ENCODE data around the gene MUC5AC.

Gene MUC5AC

DNA sequence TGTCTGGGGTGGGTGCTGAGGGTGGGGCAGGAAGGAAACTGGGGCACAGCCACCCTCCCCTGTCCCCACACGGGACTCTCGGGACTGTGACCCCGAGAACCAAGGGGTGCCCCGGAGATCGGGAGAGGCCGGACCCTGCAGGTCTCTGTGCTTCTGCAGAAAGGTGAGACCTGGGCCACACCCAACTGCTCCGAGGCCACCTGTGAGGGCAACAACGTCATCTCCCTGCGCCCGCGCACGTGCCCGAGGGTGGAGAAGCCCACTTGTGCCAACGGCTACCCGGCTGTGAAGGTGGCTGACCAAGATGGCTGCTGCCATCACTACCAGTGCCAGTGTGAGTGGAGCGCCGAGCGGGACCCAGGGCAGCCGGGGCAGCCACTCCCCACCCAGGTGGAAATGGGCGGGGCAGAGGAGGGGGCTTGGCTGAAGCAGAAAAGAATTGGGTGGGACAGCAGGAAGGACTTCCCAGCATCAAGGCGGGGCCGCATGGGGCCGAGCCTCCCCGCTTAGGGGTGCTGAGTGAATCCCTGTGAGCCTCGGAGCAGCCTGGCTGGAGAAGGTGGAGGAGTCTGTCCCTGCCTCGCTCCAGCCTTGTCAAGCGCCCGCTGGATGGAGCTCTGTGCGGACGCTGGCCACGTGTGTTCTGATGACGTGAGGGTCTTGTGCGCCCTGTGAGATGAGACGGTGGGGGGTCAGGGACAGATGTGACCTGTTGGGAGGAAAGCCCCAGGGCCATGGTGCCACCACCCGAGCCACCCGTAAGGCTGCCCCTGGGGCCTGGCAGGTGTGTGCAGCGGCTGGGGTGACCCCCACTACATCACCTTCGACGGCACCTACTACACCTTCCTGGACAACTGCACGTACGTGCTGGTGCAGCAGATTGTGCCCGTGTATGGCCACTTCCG, 35.8 kb downstream of the MUC5AC start:
- ChIA-PET POLR2A (no interaction called here), CTCF (no interaction called here)
- DNase-seq (ENCODE audit: extremely low spot score) = no peak
- TF ChIP-seq L3MBTL2 (conservative IDR thresholded peaks at IDR 0.05) = no peak
- no peak for TF ChIP-seq FOXK2 (IDR thresholded peaks at IDR 0.05)
- no peak for TF ChIP-seq CTBP1 (IDR thresholded peaks at IDR 0.05; ENCODE audit: borderline replicate concordance)
- TF ChIP-seq ELF4 (IDR thresholded peaks at IDR 0.05) = no peak
- no peak for TF ChIP-seq SUZ12 (IDR thresholded peaks at IDR 0.05)
- no peak for TF ChIP-seq LEF1 (IDR thresholded peaks at IDR 0.05; ENCODE audit: borderline replicate concordance)
- no peak for TF ChIP-seq BHLHE40 (IDR thresholded peaks at IDR 0.05; ENCODE audit: borderline replicate concordance)
- no peak for TF ChIP-seq FOXA1 (IDR thresholded peaks at IDR 0.05)
- no peak for TF ChIP-seq FOXM1 (IDR thresholded peaks at IDR 0.05; ENCODE audit: borderline replicate concordance)
- TF ChIP-seq, protein P1, sequence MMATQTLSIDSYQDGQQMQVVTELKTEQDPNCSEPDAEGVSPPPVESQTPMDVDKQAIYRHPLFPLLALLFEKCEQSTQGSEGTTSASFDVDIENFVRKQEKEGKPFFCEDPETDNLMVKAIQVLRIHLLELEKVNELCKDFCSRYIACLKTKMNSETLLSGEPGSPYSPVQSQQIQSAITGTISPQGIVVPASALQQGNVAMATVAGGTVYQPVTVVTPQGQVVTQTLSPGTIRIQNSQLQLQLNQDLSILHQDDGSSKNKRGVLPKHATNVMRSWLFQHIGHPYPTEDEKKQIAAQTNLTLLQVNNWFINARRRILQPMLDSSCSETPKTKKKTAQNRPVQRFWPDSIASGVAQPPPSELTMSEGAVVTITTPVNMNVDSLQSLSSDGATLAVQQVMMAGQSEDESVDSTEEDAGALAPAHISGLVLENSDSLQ (IDR thresholded peaks at IDR 0.05) = no peak
- no peak for TF ChIP-seq HDGF (IDR thresholded peaks at IDR 0.05; ENCODE audit: borderline replicate concordance)
- no peak for TF ChIP-seq SP1 (IDR thresholded peaks at IDR 0.05)
- TF ChIP-seq ZNF384 (IDR thresholded peaks at IDR 0.05) = no peak
- TF ChIP-seq NFRKB (IDR thresholded peaks at IDR 0.05) = no peak
- no peak for TF ChIP-seq TARDBP (IDR thresholded peaks at IDR 0.05)
- TF ChIP-seq ARNT (IDR thresholded peaks at IDR 0.05) = no peak

DNA sequence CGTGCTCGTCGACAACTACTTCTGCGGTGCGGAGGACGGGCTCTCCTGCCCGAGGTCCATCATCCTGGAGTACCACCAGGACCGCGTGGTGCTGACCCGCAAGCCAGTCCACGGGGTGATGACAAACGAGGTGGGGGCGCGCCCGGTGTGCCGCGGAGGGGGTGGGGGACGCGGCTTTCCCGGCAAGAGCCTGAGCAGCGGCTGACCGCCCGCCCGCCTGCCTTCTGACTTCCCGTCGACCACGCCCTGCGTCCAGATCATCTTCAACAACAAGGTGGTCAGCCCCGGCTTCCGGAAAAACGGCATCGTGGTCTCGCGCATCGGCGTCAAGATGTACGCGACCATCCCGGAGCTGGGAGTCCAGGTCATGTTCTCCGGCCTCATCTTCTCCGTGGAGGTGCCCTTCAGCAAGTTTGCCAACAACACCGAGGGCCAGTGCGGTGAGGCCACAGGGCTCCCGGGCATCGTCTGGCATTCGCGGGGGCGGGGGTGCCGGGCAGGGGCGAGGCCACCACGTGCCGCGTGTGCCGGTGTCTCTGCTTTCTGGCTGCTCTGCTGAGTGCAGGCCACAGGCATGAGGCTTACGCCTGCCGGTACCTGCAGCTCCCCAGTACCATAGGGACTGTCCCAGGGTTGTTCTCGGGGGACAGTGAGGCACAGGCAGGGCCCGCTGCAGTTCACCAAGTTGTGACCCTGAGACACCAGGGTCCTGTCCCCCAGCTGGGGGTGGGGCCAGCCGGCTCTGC, 36.7 kb downstream of the MUC5AC start:
- TF ChIP-seq FOXK2 (IDR thresholded peaks at IDR 0.05) = no peak
- TF ChIP-seq, protein P1 (IDR thresholded peaks at IDR 0.05) = no peak
- no peak for TF ChIP-seq SP1 (IDR thresholded peaks at IDR 0.05)
- TF ChIP-seq TARDBP (IDR thresholded peaks at IDR 0.05) = no peak
- TF ChIP-seq FOXA1 (IDR thresholded peaks at IDR 0.05) = no peak
- TF ChIP-seq BHLHE40 (IDR thresholded peaks at IDR 0.05; ENCODE audit: borderline replicate concordance) = no peak
- no peak for TF ChIP-seq FOXM1 (IDR thresholded peaks at IDR 0.05; ENCODE audit: borderline replicate concordance)
- ChIA-PET CTCF (no interaction called here), POLR2A (no interaction called here)
- DNase-seq (ENCODE audit: extremely low spot score) = no peak

- ChIA-PET CTCF (no interaction called here), POLR2A (no interaction called here)
- no peak for DNase-seq (ENCODE audit: extremely low spot score)
- no peak for TF ChIP-seq NFRKB (IDR thresholded peaks at IDR 0.05)
- TF ChIP-seq TARDBP (IDR thresholded peaks at IDR 0.05) = no peak
- TF ChIP-seq SUZ12 (IDR thresholded peaks at IDR 0.05) = no peak
- TF ChIP-seq HDGF (IDR thresholded peaks at IDR 0.05; ENCODE audit: borderline replicate concordance) = no peak
- no peak for TF ChIP-seq FOXA1 (IDR thresholded peaks at IDR 0.05)
- no peak for TF ChIP-seq ZNF384 (IDR thresholded peaks at IDR 0.05)
- TF ChIP-seq FOXK2 (IDR thresholded peaks at IDR 0.05) = no peak
Observed at GRCh38 chr11:1194977-1195681, 37.4 kb downstream of the MUC5AC start.

GRCh38 chr11:1195682-1196515, 38.1 kb downstream of the MUC5AC start:
- POLR2A ChIA-PET = no interaction called here

GRCh38 chr11:1196516-1197391, 39.0 kb downstream of the MUC5AC start:
- TF ChIP-seq HDGF (IDR thresholded peaks at IDR 0.05; ENCODE audit: borderline replicate concordance) (no peak), ARNT (IDR thresholded peaks at IDR 0.05) (no peak), TARDBP (IDR thresholded peaks at IDR 0.05) (no peak), FOXM1 (IDR thresholded peaks at IDR 0.05; ENCODE audit: borderline replicate concordance) (no peak), LEF1 (IDR thresholded peaks at IDR 0.05; ENCODE audit: borderline replicate concordance) (no peak), SP1 (IDR thresholded peaks at IDR 0.05) (no peak)
- ChIA-PET CTCF (no interaction called here), POLR2A (no interaction called here)
- no peak for DNase-seq (ENCODE audit: extremely low spot score)

More at GRCh38 chr11:1195682-1196515, 38.1 kb downstream of the MUC5AC start:
- CTCF ChIA-PET = no interaction called here
- no peak for DNase-seq (ENCODE audit: extremely low spot score)
- TF ChIP-seq HDGF (IDR thresholded peaks at IDR 0.05; ENCODE audit: borderline replicate concordance) (no peak), ZNF384 (IDR thresholded peaks at IDR 0.05) (no peak), BHLHE40 (IDR thresholded peaks at IDR 0.05; ENCODE audit: borderline replicate concordance) (no peak), FOXM1 (IDR thresholded peaks at IDR 0.05; ENCODE audit: borderline replicate concordance) (no peak), ARNT (IDR thresholded peaks at IDR 0.05) (no peak), LEF1 (IDR thresholded peaks at IDR 0.05; ENCODE audit: borderline replicate concordance) (no peak), NFRKB (IDR thresholded peaks at IDR 0.05) (no peak), ELF4 (IDR thresholded peaks at IDR 0.05) (no peak), L3MBTL2 (conservative IDR thresholded peaks at IDR 0.05) (no peak), CTBP1 (IDR thresholded peaks at IDR 0.05; ENCODE audit: borderline replicate concordance) (no peak), FOXK2 (IDR thresholded peaks at IDR 0.05) (no peak), SP1 (IDR thresholded peaks at IDR 0.05) (no peak)

All from HEK293T (cell line).